HepG2 (cell line): ENCODE results near the gene NTM. TPM values are rescaled to one million over a fixed set of nuclear protein-coding genes. Genes with fewer than 3 reads are reported as not detected.
A peak's percentile ranks its signal among the peaks of the same experiment; 100 is the strongest.

Experiments
- ATAC-seq: fragments of 200-7000 bp; cut with Tn5 transposase; 3 replicates; pipeline ENCODE4 v1.9.1; 2020; ENCODE audit warnings: mild to moderate bottlenecking, moderate library complexity
- BruUV-seq: library from RNA; stranded (reverse); fragments of 400-500 nt; replicated peaks from 2 replicates; lab custom pipeline; 2021; lab: Mats Ljungman, UMichigan
- CTCF ChIA-PET: fragments of 300-600 bp; formaldehyde crosslinking; extraction: SDS; loops from one replicate; lab custom pipeline; 2021; ENCODE audit warnings: low total read pairs, inconsistent platforms, low intra/inter-chr PET ratio; lab: Yijun Ruan, JAX
- POLR2A ChIA-PET: fragments of 350-600 bp; sonication (Branson Sonifier 250); formaldehyde crosslinking; loops from one replicate; lab custom pipeline; 2020; ENCODE audit warnings: antibody characterized with exemption, inconsistent platforms; lab: Yijun Ruan, JAX
- DNase-seq: peaks from one replicate; pipeline ENCODE4 v3.0.0-alpha.2; 2015; ENCODE audit warnings: low spot score
- FAIRE-seq: peaks from 3 replicates; lab custom pipeline; 2011; peaks lifted over from hg19 to GRCh38; lab: Jason Lieb, UNC
- H2AFZ ChIP-seq: one replicate; pipeline ENCODE4 v1.6.1; 2011; ENCODE audit warnings: low read length, inconsistent platforms
- H3K27ac ChIP-seq: fragments of 300-600 bp; 3 replicates; pipeline ENCODE4 v1.8.0; 2011; ENCODE audit warnings: mixed run types, mild to moderate bottlenecking, mixed read lengths, low read length, inconsistent platforms; ENCODE audit not compliant: insufficient read depth; ENCODE audit errors: extremely low read length
- H3K27me3 ChIP-seq, 2 experiments: fragments of 200-600 bp in 1 of 2; 2 replicates in 1 of 2; 3 replicates in 1 of 2; pipeline versions ENCODE4 v1.6.0 to v1.8.0; 2011; ENCODE audit warnings: low read length in 2 of 2, mild to moderate bottlenecking in 2 of 2, moderate library complexity in 2 of 2, inconsistent platforms in 1 of 2; ENCODE audit not compliant: insufficient read depth in 2 of 2, control insufficient read depth in 1 of 2
- H3K36me3 ChIP-seq, 2 experiments: fragments of 200-600 bp in 1 of 2; replicated peaks in 1 of 2; 2 replicates in 1 of 2; 3 replicates in 1 of 2; pipeline versions ENCODE4 v1.5.1 to v1.8.0; 2011; ENCODE audit warnings: low read length in 2 of 2, inconsistent platforms in 1 of 2; ENCODE audit not compliant: insufficient read depth in 2 of 2, control insufficient read depth in 1 of 2
- H3K4me1 ChIP-seq: 2 replicates; pipeline ENCODE4 v1.5.1; 2012; ENCODE audit warnings: low read length, inconsistent platforms; ENCODE audit not compliant: insufficient read depth
- H3K4me2 ChIP-seq: 2 replicates; pipeline ENCODE4 v1.6.0; 2011; ENCODE audit warnings: low read depth, low read length, inconsistent platforms
- H3K4me3 ChIP-seq, 3 experiments: fragments of 200-600 bp in 1 of 3; sonication (generic), shearing (Covaris generic) in 1 of 3; replicated peaks in 1 of 3; 2 replicates each; pipeline ENCODE4 v1.5.1; 2011 to 2016; ENCODE audit warnings: low read length in 3 of 3, inconsistent platforms in 2 of 3, low read depth in 2 of 3, mild to moderate bottlenecking in 2 of 3, control low read depth in 1 of 3, mixed read lengths in 1 of 3; ENCODE audit not compliant: insufficient read depth in 1 of 3
- H3K79me2 ChIP-seq: one replicate; pipeline ENCODE4 v1.6.1; 2011; ENCODE audit warnings: low read length, inconsistent platforms; ENCODE audit not compliant: insufficient read depth
- H3K9ac ChIP-seq: 2 replicates; pipeline ENCODE4 v1.6.0; 2011; ENCODE audit warnings: mild to moderate bottlenecking, low read depth, low read length, inconsistent platforms; ENCODE audit not compliant: insufficient read depth
- H3K9me3 ChIP-seq: 2 replicates; pipeline ENCODE4 v1.5.1; 2012; ENCODE audit warnings: mild to moderate bottlenecking, low read length
- H4K20me1 ChIP-seq: 2 replicates; pipeline ENCODE4 v1.6.0; 2011; ENCODE audit warnings: inconsistent platforms, mild to moderate bottlenecking, low read length, moderate library complexity; ENCODE audit not compliant: insufficient read depth
- ARNT2 ChIP-seq: sonication (generic); formaldehyde crosslinking; IDR thresholded peaks from 2 replicates; pipeline ENCODE4 v1.8.0; 2022; ENCODE audit warnings: mild to moderate bottlenecking, low read depth, missing genetic modification reagents, moderate library complexity
- MAFF ChIP-seq: IDR thresholded peaks from 2 replicates; pipeline ENCODE4 v1.6.1; 2011; ENCODE audit warnings: low read depth, low read length, improper control_type of control experiment
- MAFK ChIP-seq, 2 experiments: IDR thresholded peaks in 1 of 2; conservative IDR thresholded peaks in 1 of 2; 2 replicates each; pipeline ENCODE4 v1.6.1; 2011; ENCODE audit warnings: improper control_type of control experiment in 2 of 2, low read length in 2 of 2
- POLR2G ChIP-seq: fragments of 200-400 bp; formaldehyde crosslinking; IDR thresholded peaks from 2 replicates; pipeline ENCODE4 v1.6.1; 2018; ENCODE audit warnings: mild to moderate bottlenecking, low read depth, low read length, moderate library complexity
- PRPF4 ChIP-seq: fragments of 200-400 bp; formaldehyde crosslinking; IDR thresholded peaks from 2 replicates; pipeline ENCODE4 v1.6.1; 2016; ENCODE audit warnings: low read length, low read depth; ENCODE audit not compliant: poor library complexity, severe bottlenecking
- RARG ChIP-seq: sonication (generic); formaldehyde crosslinking; IDR thresholded peaks from 2 replicates; pipeline ENCODE4 v1.4.0; 2020; ENCODE audit warnings: low read depth, mild to moderate bottlenecking, missing genetic modification reagents
- RFX3 ChIP-seq: IDR thresholded peaks from 2 replicates; pipeline ENCODE4 v1.6.1; 2016; ENCODE audit warnings: missing biosample characterization, missing genetic modification reagents
- STAT5B ChIP-seq: sonication (generic); formaldehyde crosslinking; IDR thresholded peaks from 2 replicates; pipeline ENCODE4 v1.4.0; 2020; ENCODE audit warnings: missing genetic modification reagents
- TAF15 ChIP-seq: fragments of 200-400 bp; formaldehyde crosslinking; IDR thresholded peaks from one replicate; pipeline ENCODE4 v1.6.1; 2018; ENCODE audit warnings: mild to moderate bottlenecking, low read depth, low read length; ENCODE audit not compliant: poor library complexity, severe bottlenecking
- ZNF431 ChIP-seq: sonication (generic); formaldehyde crosslinking; IDR thresholded peaks from 2 replicates; pipeline ENCODE4 v1.9.0; 2022; ENCODE audit warnings: missing genetic modification reagents, low read depth, mild to moderate bottlenecking, borderline replicate concordance
- ZNF484 ChIP-seq: sonication (generic); formaldehyde crosslinking; IDR thresholded peaks from 2 replicates; pipeline ENCODE4 v1.5.1; 2020; ENCODE audit warnings: mild to moderate bottlenecking, low read depth, missing genetic modification reagents, borderline replicate concordance
- ZNF678 ChIP-seq: sonication (generic); formaldehyde crosslinking; IDR thresholded peaks from 2 replicates; pipeline ENCODE4 v1.4.0; 2020; ENCODE audit warnings: mild to moderate bottlenecking, missing genetic modification reagents
- WGBS: methylation state at CpG from one replicate; pipeline ENCODE4 v1.1.6; 2017; ENCODE audit warnings: low lambda C conversion rate; 5-methylcytosine and 5-hydroxymethylcytosine counted together
- in situ Hi-C: cut with HindIII; loops from 2 replicates; pipeline ENCODE4 v1.10.0; 2017; ENCODE audit warnings: low pct_unique_long_range_greater_than_20kb; ENCODE audit not compliant: extremely low pct_ligation_motif_present
- intact Hi-C: fragments of 100-400 bp; cut with micrococcal nuclease; formaldehyde crosslinking; loops from one replicate; pipeline ENCODE4 v1.10.0; 2022; ENCODE audit not compliant: unreplicated experiment
- polyA plus RNA-seq, 8 experiments: library from polyadenylated mRNA; depleted of rRNA in 3 of 8; stranded (reverse) in 7 of 8; unstranded in 1 of 8; fragments of >200 nt; fragmentation: Illumina TruSeq in 4 of 8; extraction: Trizol in 4 of 8; gene quantifications; 2 replicates each; pipeline versions ENCODE4 v1.2.1 to v1.2.3, GENCODE V29; 2011 to 2016; ENCODE audit warnings: low read depth in 4 of 8, missing spikeins in 1 of 8, mixed read lengths in 1 of 8; ENCODE audit not compliant: insufficient read depth in 1 of 8
- total RNA-seq, 5 experiments: library from RNA; depleted of rRNA; stranded (reverse); fragments of >200 nt; fragmentation: Illumina TruSeq; extraction: Trizol; gene quantifications; 2 replicates each; pipeline ENCODE4 v1.2.3, GENCODE V29; 2016; ENCODE audit warnings: low read depth in 1 of 5
- TF ChIP-seq, protein P1 (sequence below): IDR thresholded peaks from 2 replicates; pipeline ENCODE4 v1.6.1; 2016; ENCODE audit warnings: missing biosample characterization, missing genetic modification reagents, low read depth
- TF ChIP-seq, protein P2 (sequence below): sonication (generic); formaldehyde crosslinking; IDR thresholded peaks from 2 replicates; pipeline ENCODE4 v1.4.0; 2020; ENCODE audit warnings: mild to moderate bottlenecking, missing genetic modification reagents
- TF ChIP-seq, protein P3 (sequence below): sonication (generic); formaldehyde crosslinking; IDR thresholded peaks from 2 replicates; pipeline ENCODE4 v1.4.0; 2020; ENCODE audit warnings: mild to moderate bottlenecking, missing genetic modification reagents

Gene NTM
- total and polyA plus RNA-seq, 2 of the 13 experiments (the other 11 are each of a cell fraction or from before 2014, with no cell fraction given), result not detected

DNA sequence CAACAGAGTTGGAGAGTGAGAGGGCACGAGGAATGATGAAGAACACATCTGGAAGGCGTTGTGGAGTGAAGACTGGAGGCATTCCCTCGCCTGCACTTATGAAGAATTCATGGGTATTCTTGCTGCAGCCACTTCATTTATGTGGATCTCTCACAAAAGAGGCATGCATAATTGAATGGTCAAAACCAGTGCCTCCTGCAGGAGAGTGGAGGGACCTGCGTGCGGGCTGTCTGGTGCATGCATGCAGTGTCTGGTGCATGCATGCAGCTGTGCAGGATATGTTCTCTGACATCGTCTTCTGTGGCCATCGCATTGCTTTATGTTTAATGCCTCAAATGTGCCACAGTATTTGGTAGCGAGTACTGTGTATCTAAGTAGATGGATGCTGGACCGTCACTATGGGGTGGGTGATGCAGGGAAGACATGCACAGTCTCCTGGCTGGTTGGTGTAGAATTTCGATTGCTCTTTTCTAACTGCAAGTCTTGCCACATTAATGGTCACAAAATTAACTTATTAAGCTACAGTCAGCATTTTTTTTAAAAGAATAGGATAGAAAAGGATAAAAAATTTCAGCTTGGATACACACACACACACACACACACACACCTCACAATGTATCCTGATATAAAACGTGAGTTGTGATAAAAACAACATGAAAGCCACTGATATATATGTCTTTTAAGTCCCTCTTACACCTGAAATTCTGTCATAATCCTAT, 20.9 kb upstream of the NTM start:
- no TSS peak for BruUV-seq
- H3K4me2 ChIP-seq, result no peak overlapping the region
- WGBS, result 8% methylated on average over 11 of the region's 11 CpGs
- H3K27ac ChIP-seq, result no peak overlapping the region
- H3K4me1 ChIP-seq, result no peaks in the 10 kb centered on the region
- DNase-seq (no peak), FAIRE-seq (no peak), ATAC-seq (no peak)
- H2AFZ ChIP-seq, result no peak overlapping the region
- no peaks in the 10 kb centered on the region for H3K36me3 ChIP-seq
- no peak overlapping the region for H3K9ac ChIP-seq
- H3K27me3 ChIP-seq, result peaks cover 2 to 4% of the 10 kb centered on the region in 2 experiments; a peak in 2 of 5 replicates
- no peaks in the 10 kb centered on the region for H4K20me1 ChIP-seq
- H3K4me3 ChIP-seq, result no peak overlapping the region
- TF ChIP-seq PRPF4 (no peak), RARG (CRISPR knock-in tag) (no peak), MAFK (conservative IDR thresholded peaks at IDR 0.05 in 1 of 2, IDR thresholded peaks at IDR 0.05 in 1 of 2; ENCODE audit: low read length in 2 of 2) (peak; percentile 73 to 87), TAF15 (no peak), STAT5B (no peak), MAFF (peak; percentile 79)
- TF ChIP-seq, all 625 proteins: peak for 2
- POLR2A ChIA-PET, result no interaction called here
- CTCF ChIA-PET, result no interaction called here
- intact Hi-C loops, result no loop called here
- Histone ChIP-seq H3K79me2 (no peaks in the 10 kb centered on the region), H3K9me3 (no peaks in the 10 kb centered on the region)
- in situ Hi-C loops, result no loop called here

DNA sequence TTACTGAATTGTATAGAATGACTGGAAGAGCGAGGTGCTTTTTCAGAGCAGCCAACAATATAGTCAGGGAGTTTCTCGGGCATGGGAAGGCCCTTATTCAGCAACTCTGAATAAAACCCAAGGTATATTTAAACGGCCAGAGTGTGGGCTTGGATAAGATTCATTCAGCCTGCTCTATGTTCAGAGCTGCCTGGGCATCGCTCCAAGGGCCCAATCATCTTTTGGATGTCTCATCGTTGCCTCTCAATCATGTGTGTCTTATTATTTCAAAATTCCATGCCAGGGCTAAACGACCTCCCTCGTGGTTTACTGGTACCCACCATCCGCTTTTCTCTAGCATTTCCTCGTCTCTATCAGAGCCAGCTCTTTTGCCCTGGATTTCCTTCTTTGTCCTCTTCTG, 19.5 kb upstream of the NTM start:
- H3K27me3 ChIP-seq, result peaks cover 2 to 6% of the 10 kb centered on the region in 2 experiments; a peak in 3 of 5 replicates
- POLR2A ChIA-PET, result no interaction called here
- H3K4me1 ChIP-seq, result no peaks in the 10 kb centered on the region
- H3K9me3 ChIP-seq, result no peaks in the 10 kb centered on the region
- FAIRE-seq (no peak), DNase-seq (no peak), ATAC-seq (no peak)
- H4K20me1 ChIP-seq, result no peaks in the 10 kb centered on the region
- no peak overlapping the region for H3K4me3 ChIP-seq
- H3K4me2 ChIP-seq, result no peak overlapping the region
- BruUV-seq, result no TSS peak
- in situ Hi-C loops (no loop called here), intact Hi-C loops (no loop called here)
- CTCF ChIA-PET, result no interaction called here
- H2AFZ ChIP-seq, result no peak overlapping the region
- H3K27ac ChIP-seq, result no peak overlapping the region
- WGBS, result 8% methylated on average over 9 of the region's 9 CpGs
- no peaks in the 10 kb centered on the region for H3K79me2 ChIP-seq
- no peak overlapping the region for H3K9ac ChIP-seq
- H3K36me3 ChIP-seq, result no peaks in the 10 kb centered on the region
- TF ChIP-seq ARNT2 (CRISPR knock-in tag) (no peak), ZNF678 (no peak), RFX3 (no peak), ZNF431 (CRISPR knock-in tag) (no peak), ZNF484 (CRISPR knock-in tag) (no peak), POLR2G (no peak)
- TF ChIP-seq, protein P1, sequence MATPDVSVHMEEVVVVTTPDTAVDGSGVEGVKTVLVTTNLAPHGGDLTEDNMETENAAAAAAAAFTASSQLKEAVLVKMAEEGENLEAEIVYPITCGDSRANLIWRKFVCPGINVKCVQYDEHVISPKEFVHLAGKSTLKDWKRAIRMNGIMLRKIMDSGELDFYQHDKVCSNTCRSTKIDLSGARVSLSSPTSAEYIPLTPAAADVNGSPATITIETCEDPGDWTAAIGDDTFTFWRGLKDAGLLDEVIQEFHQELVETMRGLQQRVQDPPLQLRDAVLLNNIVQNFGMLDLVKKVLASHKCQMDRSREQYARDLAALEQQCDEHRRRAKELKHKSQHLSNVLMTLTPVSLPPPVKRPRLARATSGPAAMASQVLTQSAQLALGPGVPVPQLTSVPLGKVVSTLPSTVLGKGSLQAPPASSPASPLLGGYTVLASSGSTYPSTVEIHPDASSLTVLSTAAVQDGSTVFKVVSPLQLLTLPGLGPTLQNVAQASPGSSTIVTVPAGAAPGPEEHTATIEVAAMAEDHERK (CRISPR knock-in tag), result no peak
- TF ChIP-seq, protein P2, sequence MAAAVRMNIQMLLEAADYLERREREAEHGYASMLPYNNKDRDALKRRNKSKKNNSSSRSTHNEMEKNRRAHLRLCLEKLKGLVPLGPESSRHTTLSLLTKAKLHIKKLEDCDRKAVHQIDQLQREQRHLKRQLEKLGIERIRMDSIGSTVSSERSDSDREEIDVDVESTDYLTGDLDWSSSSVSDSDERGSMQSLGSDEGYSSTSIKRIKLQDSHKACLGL, result no peak
- TF ChIP-seq, protein P3, sequence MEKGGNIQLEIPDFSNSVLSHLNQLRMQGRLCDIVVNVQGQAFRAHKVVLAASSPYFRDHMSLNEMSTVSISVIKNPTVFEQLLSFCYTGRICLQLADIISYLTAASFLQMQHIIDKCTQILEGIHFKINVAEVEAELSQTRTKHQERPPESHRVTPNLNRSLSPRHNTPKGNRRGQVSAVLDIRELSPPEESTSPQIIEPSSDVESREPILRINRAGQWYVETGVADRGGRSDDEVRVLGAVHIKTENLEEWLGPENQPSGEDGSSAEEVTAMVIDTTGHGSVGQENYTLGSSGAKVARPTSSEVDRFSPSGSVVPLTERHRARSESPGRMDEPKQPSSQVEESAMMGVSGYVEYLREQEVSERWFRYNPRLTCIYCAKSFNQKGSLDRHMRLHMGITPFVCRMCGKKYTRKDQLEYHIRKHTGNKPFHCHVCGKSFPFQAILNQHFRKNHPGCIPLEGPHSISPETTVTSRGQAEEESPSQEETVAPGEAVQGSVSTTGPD (CRISPR knock-in tag), result no peak
